Measurements from ENCODE around the gene ARSB. TPM values are rescaled to one million over a fixed set of nuclear protein-coding genes. Genes with fewer than 3 reads are reported as not detected.

The ARSB gene
- total RNA-seq, 1 experiment from 2014 or later, result 18.1 TPM

DNA sequence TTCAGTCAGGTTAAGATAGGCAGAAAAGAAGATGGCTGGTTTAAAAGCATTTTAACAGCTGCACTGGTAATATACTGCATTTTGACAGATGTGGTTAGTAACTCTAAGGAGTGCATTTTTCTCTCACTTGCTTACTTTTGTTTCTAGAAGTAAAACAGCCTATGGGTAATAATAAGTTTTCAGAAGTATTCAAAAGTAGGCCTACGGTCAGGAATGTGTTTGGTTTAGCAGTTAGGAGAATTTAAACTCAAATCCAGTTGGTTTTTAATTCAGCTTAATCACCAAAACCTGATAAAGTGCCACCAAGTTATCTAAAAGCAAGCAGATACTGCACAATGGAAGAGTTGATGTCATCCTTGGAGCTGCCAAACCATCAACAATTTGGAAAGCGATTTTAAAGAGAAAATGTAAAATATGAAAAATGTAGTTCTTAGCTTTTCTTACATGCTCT is 160.3 kb downstream of the ARSB start:
- Histone ChIP-seq H3K4me1 (ENCODE audit: control insufficient read depth, insufficient read depth, low read length) (no peaks in the 10 kb centered on the region), H3K27ac (ENCODE audit: low read length) (no peak overlapping the region), H3K4me3 (ENCODE audit: low read depth in 2 of 2, low read length in 2 of 2) (no peak overlapping the region), H3K9me3 (ENCODE audit: control insufficient read depth, insufficient read depth, low read depth, low read length) (no peaks in the 10 kb centered on the region), H3K27me3 (ENCODE audit: control insufficient read depth, insufficient read depth, low read length) (no peaks in the 10 kb centered on the region), H3K36me3 (ENCODE audit: control insufficient read depth, insufficient read depth, low read length) (no peaks in the 10 kb centered on the region)
- in situ Hi-C loops (cut with HindIII; ENCODE audit: low pct_unique_long_range_greater_than_20kb, low sequenced_read_pairs), result no loop called here
- CTCF ChIA-PET, result no interaction called here
- TF ChIP-seq, protein P1, sequence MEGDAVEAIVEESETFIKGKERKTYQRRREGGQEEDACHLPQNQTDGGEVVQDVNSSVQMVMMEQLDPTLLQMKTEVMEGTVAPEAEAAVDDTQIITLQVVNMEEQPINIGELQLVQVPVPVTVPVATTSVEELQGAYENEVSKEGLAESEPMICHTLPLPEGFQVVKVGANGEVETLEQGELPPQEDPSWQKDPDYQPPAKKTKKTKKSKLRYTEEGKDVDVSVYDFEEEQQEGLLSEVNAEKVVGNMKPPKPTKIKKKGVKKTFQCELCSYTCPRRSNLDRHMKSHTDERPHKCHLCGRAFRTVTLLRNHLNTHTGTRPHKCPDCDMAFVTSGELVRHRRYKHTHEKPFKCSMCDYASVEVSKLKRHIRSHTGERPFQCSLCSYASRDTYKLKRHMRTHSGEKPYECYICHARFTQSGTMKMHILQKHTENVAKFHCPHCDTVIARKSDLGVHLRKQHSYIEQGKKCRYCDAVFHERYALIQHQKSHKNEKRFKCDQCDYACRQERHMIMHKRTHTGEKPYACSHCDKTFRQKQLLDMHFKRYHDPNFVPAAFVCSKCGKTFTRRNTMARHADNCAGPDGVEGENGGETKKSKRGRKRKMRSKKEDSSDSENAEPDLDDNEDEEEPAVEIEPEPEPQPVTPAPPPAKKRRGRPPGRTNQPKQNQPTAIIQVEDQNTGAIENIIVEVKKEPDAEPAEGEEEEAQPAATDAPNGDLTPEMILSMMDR (IDR thresholded peaks at IDR 0.05), result no peak
- no peak for TF ChIP-seq TCF7L2 (IDR thresholded peaks at IDR 0.05; ENCODE audit: low read depth, low read length)
- DNase-seq (ENCODE audit: low read depth, low spot score) (no peak), ATAC-seq (no peak)
- POLR2A ChIA-PET, result no interaction called here
- no TSS peak for BruUV-seq (replicated peaks)
- intact Hi-C loops (cut with micrococcal nuclease; ENCODE audit: unreplicated experiment), result no loop called here

DNA sequence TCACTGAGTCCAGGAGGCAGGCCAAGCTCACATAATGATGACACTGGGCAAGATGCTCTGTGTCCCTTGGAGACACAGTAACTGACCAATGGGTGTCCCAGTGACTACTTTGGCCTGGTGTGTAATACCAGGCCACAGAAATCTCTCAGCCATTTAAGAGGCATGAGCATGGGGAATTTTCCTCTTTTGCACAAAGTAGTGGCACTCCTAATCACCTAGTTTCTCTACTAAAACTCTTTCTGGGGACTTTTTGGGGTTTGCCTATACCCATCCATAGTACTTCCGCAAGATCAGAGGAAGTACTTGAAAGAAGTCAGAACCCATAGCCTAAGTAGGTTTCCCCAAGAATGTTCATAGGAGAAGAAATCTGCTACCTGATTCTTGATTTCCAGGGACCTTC is 161.9 kb downstream of the ARSB start:
- ATAC-seq (no peak), DNase-seq (ENCODE audit: low read depth, low spot score) (no peak)
- POLR2A ChIA-PET, result no interaction called here
- Histone ChIP-seq H3K27ac (ENCODE audit: low read length) (no peak overlapping the region), H3K9me3 (ENCODE audit: control insufficient read depth, insufficient read depth, low read depth, low read length) (no peaks in the 10 kb centered on the region), H3K36me3 (ENCODE audit: control insufficient read depth, insufficient read depth, low read length) (no peaks in the 10 kb centered on the region), H3K4me1 (ENCODE audit: control insufficient read depth, insufficient read depth, low read length) (no peaks in the 10 kb centered on the region), H3K27me3 (ENCODE audit: control insufficient read depth, insufficient read depth, low read length) (no peaks in the 10 kb centered on the region), H3K4me3 (ENCODE audit: low read depth in 2 of 2, low read length in 2 of 2) (no peak overlapping the region)
- no TSS peak for BruUV-seq (replicated peaks)
- intact Hi-C loops (cut with micrococcal nuclease; ENCODE audit: unreplicated experiment), result no loop called here
- CTCF ChIA-PET, result no interaction called here
- TF ChIP-seq POLR2AphosphoS5 (IDR thresholded peaks at IDR 0.05; ENCODE audit: low read depth, low read length) (no peak), SIN3A (IDR thresholded peaks at IDR 0.05; ENCODE audit: borderline replicate concordance, insufficient read depth, low read depth, low read length) (no peak), TCF7L2 (IDR thresholded peaks at IDR 0.05; ENCODE audit: low read depth, low read length) (no peak)
- TF ChIP-seq, protein P1 (IDR thresholded peaks at IDR 0.05), result no peak
- TF ChIP-seq, protein P2, sequence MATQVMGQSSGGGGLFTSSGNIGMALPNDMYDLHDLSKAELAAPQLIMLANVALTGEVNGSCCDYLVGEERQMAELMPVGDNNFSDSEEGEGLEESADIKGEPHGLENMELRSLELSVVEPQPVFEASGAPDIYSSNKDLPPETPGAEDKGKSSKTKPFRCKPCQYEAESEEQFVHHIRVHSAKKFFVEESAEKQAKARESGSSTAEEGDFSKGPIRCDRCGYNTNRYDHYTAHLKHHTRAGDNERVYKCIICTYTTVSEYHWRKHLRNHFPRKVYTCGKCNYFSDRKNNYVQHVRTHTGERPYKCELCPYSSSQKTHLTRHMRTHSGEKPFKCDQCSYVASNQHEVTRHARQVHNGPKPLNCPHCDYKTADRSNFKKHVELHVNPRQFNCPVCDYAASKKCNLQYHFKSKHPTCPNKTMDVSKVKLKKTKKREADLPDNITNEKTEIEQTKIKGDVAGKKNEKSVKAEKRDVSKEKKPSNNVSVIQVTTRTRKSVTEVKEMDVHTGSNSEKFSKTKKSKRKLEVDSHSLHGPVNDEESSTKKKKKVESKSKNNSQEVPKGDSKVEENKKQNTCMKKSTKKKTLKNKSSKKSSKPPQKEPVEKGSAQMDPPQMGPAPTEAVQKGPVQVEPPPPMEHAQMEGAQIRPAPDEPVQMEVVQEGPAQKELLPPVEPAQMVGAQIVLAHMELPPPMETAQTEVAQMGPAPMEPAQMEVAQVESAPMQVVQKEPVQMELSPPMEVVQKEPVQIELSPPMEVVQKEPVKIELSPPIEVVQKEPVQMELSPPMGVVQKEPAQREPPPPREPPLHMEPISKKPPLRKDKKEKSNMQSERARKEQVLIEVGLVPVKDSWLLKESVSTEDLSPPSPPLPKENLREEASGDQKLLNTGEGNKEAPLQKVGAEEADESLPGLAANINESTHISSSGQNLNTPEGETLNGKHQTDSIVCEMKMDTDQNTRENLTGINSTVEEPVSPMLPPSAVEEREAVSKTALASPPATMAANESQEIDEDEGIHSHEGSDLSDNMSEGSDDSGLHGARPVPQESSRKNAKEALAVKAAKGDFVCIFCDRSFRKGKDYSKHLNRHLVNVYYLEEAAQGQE (IDR thresholded peaks at IDR 0.05; ENCODE audit: insufficient read depth in 1 of 2, low read depth in 2 of 2, low read length in 1 of 2), result no peak
- in situ Hi-C loops (cut with HindIII; ENCODE audit: low pct_unique_long_range_greater_than_20kb, low sequenced_read_pairs), result no loop called here
